A673 (cell line): ENCODE results near the gene PDE8A. TPM values are rescaled to one million over a fixed set of nuclear protein-coding genes. Genes with fewer than 3 reads are reported as not detected.

ENCODE experiments used
- BruUV-seq: library from RNA; stranded (reverse); fragments of 400-500 nt; replicated peaks from 2 replicates; lab custom pipeline; 2021; lab: Mats Ljungman, UMichigan
- CTCF ChIA-PET: fragments of 300-600 bp; sonication (Branson Sonifier 250); formaldehyde crosslinking; loops from one replicate; lab custom pipeline; 2022; ENCODE audit warnings: antibody characterized with exemption; lab: Charles Lee
- POLR2A ChIA-PET: fragments of 300-600 bp; sonication (Branson Sonifier 250); formaldehyde crosslinking; loops from one replicate; lab custom pipeline; 2022; ENCODE audit warnings: antibody characterized with exemption; ENCODE audit not compliant: low non-redundant PET; lab: Charles Lee
- DNase-seq: peaks from one replicate; pipeline ENCODE4 v3.0.0-alpha.2; 2015; ENCODE audit warnings: low spot score
- H3K27ac ChIP-seq: fragments of 200-600 bp; sonication (generic); 2 replicates; pipeline ENCODE4 v1.5.1; 2016; ENCODE audit warnings: mixed run types, low read depth, mild to moderate bottlenecking, mixed read lengths, antibody characterized with exemption, low read length; ENCODE audit not compliant: poor library complexity, severe bottlenecking
- H3K27me3 ChIP-seq: fragments of 200-600 bp; sonication (generic); replicated peaks from 2 replicates; pipeline ENCODE4 v1.6.1; 2017; ENCODE audit warnings: mixed run types, low read depth, mild to moderate bottlenecking, mixed read lengths, antibody characterized with exemption, low read length; ENCODE audit not compliant: insufficient read depth, poor library complexity
- H3K36me3 ChIP-seq: fragments of 200-600 bp; sonication (generic); 2 replicates; pipeline ENCODE4 v1.6.1; 2016; ENCODE audit warnings: mixed run types, mild to moderate bottlenecking, mixed read lengths, antibody characterized with exemption, low read length; ENCODE audit not compliant: insufficient read depth, poor library complexity, severe bottlenecking
- H3K4me1 ChIP-seq: fragments of 200-600 bp; sonication (generic); 2 replicates; pipeline ENCODE4 v1.6.1; 2017; ENCODE audit warnings: mixed run types, mild to moderate bottlenecking, mixed read lengths, antibody characterized with exemption, low read length; ENCODE audit not compliant: insufficient read depth, poor library complexity, severe bottlenecking
- H3K4me3 ChIP-seq: fragments of 200-600 bp; sonication (generic); 2 replicates; pipeline ENCODE4 v1.5.1; 2016; ENCODE audit warnings: low read depth, mixed run types, mild to moderate bottlenecking, mixed read lengths, low read length; ENCODE audit not compliant: poor library complexity, severe bottlenecking
- H3K9me3 ChIP-seq: fragments of 200-600 bp; sonication (generic); 2 replicates; pipeline ENCODE4 v1.6.1; 2016; ENCODE audit warnings: mixed run types, low read depth, mild to moderate bottlenecking, mixed read lengths, antibody characterized with exemption, low read length; ENCODE audit not compliant: poor library complexity, severe bottlenecking
- EZH2 ChIP-seq: fragments of 200-600 bp; sonication (generic); IDR thresholded peaks from 2 replicates; pipeline ENCODE4 v1.6.1; 2017; ENCODE audit warnings: borderline replicate concordance, low read depth, mild to moderate bottlenecking, mixed read lengths, antibody characterized with exemption, low read length; ENCODE audit not compliant: poor library complexity, severe bottlenecking
- intact Hi-C: fragments of 100-400 bp; cut with micrococcal nuclease; formaldehyde crosslinking; loops from one replicate; pipeline ENCODE4 v1.10.0; 2022; ENCODE audit not compliant: unreplicated experiment
- total RNA-seq: library from RNA; stranded (reverse); gene quantifications from 2 replicates; pipeline ENCODE4 v1.2.3, GENCODE V29; 2021
- TF ChIP-seq, protein P1 (sequence below): fragments of 300-800, 200-600 bp; sonication (generic); conservative IDR thresholded peaks from 2 replicates; pipeline ENCODE4 v1.5.1; 2017; ENCODE audit warnings: low read depth, mild to moderate bottlenecking, antibody characterized with exemption, low read length, moderate library complexity, mixed read lengths

Gene PDE8A
- total RNA-seq, 1 experiment from 2014 or later, result 80.7 TPM

DNA sequence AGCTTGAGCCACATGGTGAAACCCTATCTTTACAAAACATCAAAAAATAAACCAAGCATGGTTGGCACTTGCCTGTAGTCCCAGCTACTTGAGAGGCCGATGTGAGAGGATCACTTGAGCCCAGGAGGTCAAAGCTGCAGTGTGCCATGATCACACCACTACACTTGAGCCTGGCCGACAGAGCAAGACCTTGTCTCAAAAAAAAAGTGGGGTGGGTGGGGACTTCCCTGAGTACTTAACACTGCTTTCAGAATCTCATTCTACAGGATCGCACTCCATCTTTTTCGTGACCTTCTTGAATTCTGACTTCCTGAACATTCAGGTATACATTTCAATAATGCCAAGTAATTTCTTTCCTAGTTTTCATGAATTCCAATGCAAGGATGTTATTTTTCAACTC is 91.3 kb downstream of the PDE8A start:
- H3K36me3 ChIP-seq, result peaks cover 12% of the 10 kb centered on the region
- H3K9me3 ChIP-seq, result no peaks in the 10 kb centered on the region
- TF ChIP-seq, protein P1, sequence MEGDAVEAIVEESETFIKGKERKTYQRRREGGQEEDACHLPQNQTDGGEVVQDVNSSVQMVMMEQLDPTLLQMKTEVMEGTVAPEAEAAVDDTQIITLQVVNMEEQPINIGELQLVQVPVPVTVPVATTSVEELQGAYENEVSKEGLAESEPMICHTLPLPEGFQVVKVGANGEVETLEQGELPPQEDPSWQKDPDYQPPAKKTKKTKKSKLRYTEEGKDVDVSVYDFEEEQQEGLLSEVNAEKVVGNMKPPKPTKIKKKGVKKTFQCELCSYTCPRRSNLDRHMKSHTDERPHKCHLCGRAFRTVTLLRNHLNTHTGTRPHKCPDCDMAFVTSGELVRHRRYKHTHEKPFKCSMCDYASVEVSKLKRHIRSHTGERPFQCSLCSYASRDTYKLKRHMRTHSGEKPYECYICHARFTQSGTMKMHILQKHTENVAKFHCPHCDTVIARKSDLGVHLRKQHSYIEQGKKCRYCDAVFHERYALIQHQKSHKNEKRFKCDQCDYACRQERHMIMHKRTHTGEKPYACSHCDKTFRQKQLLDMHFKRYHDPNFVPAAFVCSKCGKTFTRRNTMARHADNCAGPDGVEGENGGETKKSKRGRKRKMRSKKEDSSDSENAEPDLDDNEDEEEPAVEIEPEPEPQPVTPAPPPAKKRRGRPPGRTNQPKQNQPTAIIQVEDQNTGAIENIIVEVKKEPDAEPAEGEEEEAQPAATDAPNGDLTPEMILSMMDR, result no peak
- no peak for TF ChIP-seq EZH2
- no peaks in the 10 kb centered on the region for H3K27me3 ChIP-seq
- H3K27ac ChIP-seq, result no peak overlapping the region
- intact Hi-C loops, result no loop called here
- POLR2A ChIA-PET, result no interaction called here
- DNase-seq, result no peak
- CTCF ChIA-PET, result no interaction called here
- H3K4me1 ChIP-seq, result no peaks in the 10 kb centered on the region
- BruUV-seq, result no TSS peak
- no peak overlapping the region for H3K4me3 ChIP-seq

DNA sequence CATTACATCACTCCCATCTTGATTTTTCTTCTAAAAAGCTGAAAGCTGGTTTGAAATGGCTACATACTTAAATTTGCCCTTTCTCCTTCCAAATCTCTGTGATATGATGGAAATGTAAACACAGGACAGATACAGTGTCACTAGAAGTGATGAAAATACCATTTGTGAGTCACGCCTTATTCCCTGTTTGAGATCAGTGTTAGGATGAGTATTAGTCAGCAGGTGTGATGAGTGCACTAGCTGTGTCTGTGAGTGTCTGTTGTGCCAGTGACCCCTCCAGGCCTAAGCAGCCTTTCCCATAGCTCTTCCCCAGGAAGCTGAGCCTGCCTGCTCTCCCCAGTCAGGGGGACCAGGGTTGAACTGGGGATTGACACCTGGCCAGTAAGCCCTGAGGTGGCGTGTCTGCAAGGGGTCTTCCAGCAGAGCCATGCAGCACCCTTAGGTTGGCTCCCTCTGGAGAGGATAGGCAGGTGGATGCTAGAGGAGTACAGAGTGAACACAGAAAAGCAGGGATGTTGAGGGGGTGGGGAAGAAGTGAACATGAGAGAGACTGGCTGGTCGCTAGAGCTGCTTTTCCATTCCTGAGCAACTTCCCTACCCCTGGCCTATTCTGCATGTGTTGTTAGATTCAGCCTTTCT is 92.0 kb downstream of the PDE8A start:
- no peak overlapping the region for H3K27ac ChIP-seq
- POLR2A ChIA-PET, result no interaction called here
- no peak for DNase-seq
- TF ChIP-seq, protein P1, result no peak
- TF ChIP-seq EZH2, result no peak
- H3K36me3 ChIP-seq, result peaks cover 15% of the 10 kb centered on the region
- BruUV-seq, result no TSS peak
- H3K4me1 ChIP-seq, result no peaks in the 10 kb centered on the region
- CTCF ChIA-PET, result no interaction called here
- H3K4me3 ChIP-seq, result no peak overlapping the region
- no peaks in the 10 kb centered on the region for H3K27me3 ChIP-seq
- no peaks in the 10 kb centered on the region for H3K9me3 ChIP-seq
- intact Hi-C loops, result no loop called here

DNA sequence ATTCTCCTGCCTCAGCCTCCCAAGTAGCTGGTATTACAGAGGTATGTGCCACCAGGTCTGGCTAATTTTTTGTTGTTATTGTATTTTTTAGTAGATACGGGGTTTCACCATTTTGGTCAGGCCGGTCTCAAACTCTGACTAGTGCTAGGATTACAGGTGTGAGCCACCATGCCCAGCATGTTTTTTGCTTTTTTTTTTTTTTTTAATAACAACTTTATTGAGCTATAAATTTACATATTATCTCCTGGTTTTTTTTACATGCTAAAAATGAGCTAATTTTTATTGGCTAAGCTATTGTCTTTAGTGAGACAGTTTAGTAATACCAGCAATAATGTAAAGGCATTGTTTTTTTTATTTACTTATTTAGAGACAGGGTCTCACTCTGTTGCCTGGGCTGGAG is 105.2 kb downstream of the PDE8A start:
- ChIA-PET CTCF (interaction anchor here (0.7 kb wide), 1 partner anchor 313 kb away, joined by 3 read pairs; no protein-coding TSS in a partner anchor), POLR2A (no interaction called here)
- H3K4me3 ChIP-seq, result no peak overlapping the region
- peaks cover 53% of the 10 kb centered on the region for H3K36me3 ChIP-seq
- no peak for DNase-seq
- intact Hi-C loops, result no loop called here
- H3K27ac ChIP-seq, result no peak overlapping the region
- H3K4me1 ChIP-seq, result no peaks in the 10 kb centered on the region
- H3K9me3 ChIP-seq, result no peaks in the 10 kb centered on the region
- H3K27me3 ChIP-seq, result no peaks in the 10 kb centered on the region
- TF ChIP-seq, protein P1, result no peak
- no peak for TF ChIP-seq EZH2
- BruUV-seq, result no TSS peak
